Measurements from ENCODE around the gene SSR4. TPM values are rescaled to one million over a fixed set of nuclear protein-coding genes. Genes with fewer than 3 reads are reported as not detected.

The SSR4 gene
- total and polyA plus RNA-seq, 2 of the 13 experiments (the other 11 are each of a cell fraction or from before 2014, with no cell fraction given), result 214 to 288 TPM

GRCh38 chrX:153750127-153750774 is 44.2 kb upstream of the SSR4 start (continued):
- no peak for TF ChIP-seq ZNF431 (CRISPR knock-in tag; IDR thresholded peaks at IDR 0.05; ENCODE audit: borderline replicate concordance, low read depth)
- no peak for TF ChIP-seq ZNF660 (CRISPR knock-in tag; IDR thresholded peaks at IDR 0.05; ENCODE audit: borderline replicate concordance, low read depth)
- no peak for TF ChIP-seq ARID2 (CRISPR knock-in tag; IDR thresholded peaks at IDR 0.05; ENCODE audit: borderline replicate concordance)
- TF ChIP-seq USF2 (IDR thresholded peaks at IDR 0.05; ENCODE audit: low read depth, low read length), result no peak
- no peak for TF ChIP-seq USF2 (CRISPR knock-in tag; IDR thresholded peaks at IDR 0.05; ENCODE audit: borderline replicate concordance)
- TF ChIP-seq HOXA3 (CRISPR knock-in tag; IDR thresholded peaks at IDR 0.05), result no peak
- TF ChIP-seq KMT2A (CRISPR knock-in tag; IDR thresholded peaks at IDR 0.05), result no peak
- no peak for TF ChIP-seq CREM (IDR thresholded peaks at IDR 0.05)
- TF ChIP-seq CREM (CRISPR knock-in tag; IDR thresholded peaks at IDR 0.05), result no peak
- TF ChIP-seq ZNF343 (CRISPR knock-in tag; IDR thresholded peaks at IDR 0.05), result no peak
- no peak for TF ChIP-seq NR2F6 (IDR thresholded peaks at IDR 0.05)
- peak; percentile 70 for TF ChIP-seq NR2F6 (CRISPR knock-in tag; IDR thresholded peaks at IDR 0.05)
- TF ChIP-seq ZNF777 (CRISPR knock-in tag; IDR thresholded peaks at IDR 0.05), result no peak
- TF ChIP-seq CTCF (CRISPR knock-in tag; IDR thresholded peaks at IDR 0.05), result no peak
- TF ChIP-seq MEIS1 (CRISPR knock-in tag; IDR thresholded peaks at IDR 0.05; ENCODE audit: borderline replicate concordance), result no peak
- TF ChIP-seq ZNF713 (CRISPR knock-in tag; IDR thresholded peaks at IDR 0.05), result no peak
- no peak for TF ChIP-seq HNRNPLL (IDR thresholded peaks at IDR 0.05; ENCODE audit: low read depth, low read length, poor library complexity, severe bottlenecking)
- no peak for TF ChIP-seq TCF12 (IDR thresholded peaks at IDR 0.05)
- no peak for TF ChIP-seq TCF12 (CRISPR knock-in tag; IDR thresholded peaks at IDR 0.05)
- TF ChIP-seq KAT8 (CRISPR knock-in tag; IDR thresholded peaks at IDR 0.05), result no peak
- no peak for TF ChIP-seq ZNF790 (CRISPR knock-in tag; IDR thresholded peaks at IDR 0.05; ENCODE audit: borderline replicate concordance)
- TF ChIP-seq PLRG1 (conservative IDR thresholded peaks at IDR 0.05), result no peak
- TF ChIP-seq ZNF143 (CRISPR knock-in tag; IDR thresholded peaks at IDR 0.05), result no peak
- TF ChIP-seq CEBPG (CRISPR knock-in tag; IDR thresholded peaks at IDR 0.05), result 0 out of 2 replicates have a peak, but pooled peaks have one; percentile 35
- TF ChIP-seq ZBTB39 (CRISPR knock-in tag; IDR thresholded peaks at IDR 0.05), result no peak
- TF ChIP-seq FOXP1 (IDR thresholded peaks at IDR 0.05), result no peak
- TF ChIP-seq FOXP1 (CRISPR knock-in tag; IDR thresholded peaks at IDR 0.05), result no peak
